ENCODE results near the gene KRTAP19-2. TPM values are rescaled to one million over a fixed set of nuclear protein-coding genes. Genes with fewer than 3 reads are reported as not detected.

KRTAP19-2 gene
- polyA plus RNA-seq, 1 donor (not counting 4 experiments of a cell fraction or from before 2014, with no cell fraction given) = not detected

GRCh38 chr21:30491963-30492428 is 4.8 kb upstream of the KRTAP19-2 start, which contains the start of gene KRTAP19-3:
TSS of gene KRTAP19-3 (minus strand) at chr21:30492013. CDS start at chr21:30491957, 56 bp downstream.
- H4K20me1 ChIP-seq (ENCODE audit: control insufficient read depth, extremely low read depth, insufficient read depth, low read length) = no peaks in the 10 kb centered on the region
- no peaks in the 10 kb centered on the region for H3K4me1 ChIP-seq (ENCODE audit: control insufficient read depth, extremely low read depth, insufficient read depth, low read length)
- no peaks in the 10 kb centered on the region for H3K9me3 ChIP-seq (ENCODE audit: control insufficient read depth, low read depth, low read length)
- no peaks in the 10 kb centered on the region for H3K79me2 ChIP-seq (ENCODE audit: control insufficient read depth, insufficient read depth, low read length)
- FAIRE-seq = no peak
- no peak for TF ChIP-seq CTCF (optimal IDR thresholded peaks at IDR 0.05 in 1 of 3, IDR thresholded peaks at IDR 0.05 in 1 of 3, conservative IDR thresholded peaks at IDR 0.05 in 1 of 3; ENCODE audit: extremely low read depth in 1 of 3, insufficient read depth in 2 of 3, low read length in 3 of 3)
- no peak for TF ChIP-seq EZH2 (IDR thresholded peaks at IDR 0.05; ENCODE audit: low read length)
- no peaks in the 10 kb centered on the region for H3K27me3 ChIP-seq (ENCODE audit: control insufficient read depth, extremely low read depth, insufficient read depth, low read length)
- no peak within 1 kb of the TSS for H3K9ac ChIP-seq (ENCODE audit: control insufficient read depth, extremely low read depth, insufficient read depth, low read length)
- H3K9me1 ChIP-seq (ENCODE audit: control insufficient read depth, extremely low read depth, insufficient read depth, low read length) = no peaks in the 10 kb centered on the region
- DNase-seq (ENCODE audit: low read depth, low spot score) = no peak
- H3K27ac ChIP-seq (ENCODE audit: control insufficient read depth, insufficient read depth, low read length) = no peak within 1 kb of the TSS
- H3K4me2 ChIP-seq (ENCODE audit: control insufficient read depth, extremely low read depth, insufficient read depth, low read depth, low read length) = no peak within 1 kb of the TSS
- no peak within 1 kb of the TSS for H2AFZ ChIP-seq (ENCODE audit: control insufficient read depth, low read length)
- no peak within 1 kb of the TSS for H3K4me3 ChIP-seq (ENCODE audit: control insufficient read depth in 2 of 3, extremely low read depth in 1 of 3, insufficient read depth in 2 of 3, low read depth in 1 of 3, low read length in 3 of 3)
- H3K36me3 ChIP-seq (ENCODE audit: control insufficient read depth in 2 of 2, extremely low read depth in 1 of 2, insufficient read depth in 2 of 2, low read length in 2 of 2) = no peaks in the 10 kb centered on the region
- dilution Hi-C loops (cut with MboI; ENCODE audit: extremely low pct_ligation_motif_present, low sequenced_read_pairs) = no loop called here

GRCh38 chr21:30486180-30486579 is 1.1 kb downstream of the KRTAP19-2 start:
- no peaks in the 10 kb centered on the region for H3K9me1 ChIP-seq (ENCODE audit: control insufficient read depth, extremely low read depth, insufficient read depth, low read length)
- H3K4me1 ChIP-seq (ENCODE audit: control insufficient read depth, extremely low read depth, insufficient read depth, low read length) = no peaks in the 10 kb centered on the region
- no peak overlapping the region for H3K4me3 ChIP-seq (ENCODE audit: control insufficient read depth in 2 of 3, extremely low read depth in 1 of 3, insufficient read depth in 2 of 3, low read depth in 1 of 3, low read length in 3 of 3)
- TF ChIP-seq EZH2 (IDR thresholded peaks at IDR 0.05; ENCODE audit: low read length) (no peak), CTCF (optimal IDR thresholded peaks at IDR 0.05 in 1 of 3, IDR thresholded peaks at IDR 0.05 in 1 of 3, conservative IDR thresholded peaks at IDR 0.05 in 1 of 3; ENCODE audit: extremely low read depth in 1 of 3, insufficient read depth in 2 of 3, low read length in 3 of 3) (no peak)
- peaks cover 2% of the 10 kb centered on the region for H3K9me3 ChIP-seq (ENCODE audit: control insufficient read depth, low read depth, low read length)
- H3K27me3 ChIP-seq (ENCODE audit: control insufficient read depth, extremely low read depth, insufficient read depth, low read length) = no peaks in the 10 kb centered on the region
- H2AFZ ChIP-seq (ENCODE audit: control insufficient read depth, low read length) = no peak overlapping the region
- FAIRE-seq (no peak), DNase-seq (ENCODE audit: low read depth, low spot score) (no peak)
- H3K27ac ChIP-seq (ENCODE audit: control insufficient read depth, insufficient read depth, low read length) = no peak overlapping the region
- dilution Hi-C loops (cut with MboI; ENCODE audit: extremely low pct_ligation_motif_present, low sequenced_read_pairs) = no loop called here
- no peaks in the 10 kb centered on the region for H3K79me2 ChIP-seq (ENCODE audit: control insufficient read depth, insufficient read depth, low read length)
- H4K20me1 ChIP-seq (ENCODE audit: control insufficient read depth, extremely low read depth, insufficient read depth, low read length) = no peaks in the 10 kb centered on the region
- no peak overlapping the region for H3K9ac ChIP-seq (ENCODE audit: control insufficient read depth, extremely low read depth, insufficient read depth, low read length)
- no peak overlapping the region for H3K4me2 ChIP-seq (ENCODE audit: control insufficient read depth, extremely low read depth, insufficient read depth, low read depth, low read length)
- no peaks in the 10 kb centered on the region for H3K36me3 ChIP-seq (ENCODE audit: control insufficient read depth in 2 of 2, extremely low read depth in 1 of 2, insufficient read depth in 2 of 2, low read length in 2 of 2)

Measured in keratinocyte (primary cell).